ENCODE results near the gene SYCP2.
"Not testable (repeated sequence)": the region's sequence is repeated elsewhere in the genome, so short reads cannot be mapped to it uniquely, and the experiment has no call there.

SYCP2 gene

DNA sequence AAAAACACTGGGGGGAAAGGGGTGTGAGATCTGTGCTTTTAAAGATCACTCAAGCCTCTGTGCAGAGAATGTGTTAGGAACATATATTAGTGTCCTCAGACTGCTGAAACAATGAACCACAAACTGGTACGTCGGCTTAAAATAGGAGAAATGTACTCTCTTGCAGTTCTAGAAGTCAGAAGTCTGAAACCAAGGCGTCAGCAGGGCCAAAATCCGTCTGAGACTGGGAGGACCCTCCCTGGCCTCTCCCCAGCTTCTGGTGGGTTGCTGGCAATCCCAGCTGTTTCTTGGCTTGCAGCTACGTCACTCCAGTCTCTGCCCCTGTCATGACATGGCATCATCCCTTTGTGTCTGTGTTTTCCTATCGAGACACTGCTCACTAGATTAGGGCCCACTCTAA, 28.7 kb upstream of the SYCP2 start:
- DNase-seq (ENCODE audit: insufficient read length, low spot score) (no peak), FAIRE-seq (no peak)
- TF ChIP-seq, protein P1, sequence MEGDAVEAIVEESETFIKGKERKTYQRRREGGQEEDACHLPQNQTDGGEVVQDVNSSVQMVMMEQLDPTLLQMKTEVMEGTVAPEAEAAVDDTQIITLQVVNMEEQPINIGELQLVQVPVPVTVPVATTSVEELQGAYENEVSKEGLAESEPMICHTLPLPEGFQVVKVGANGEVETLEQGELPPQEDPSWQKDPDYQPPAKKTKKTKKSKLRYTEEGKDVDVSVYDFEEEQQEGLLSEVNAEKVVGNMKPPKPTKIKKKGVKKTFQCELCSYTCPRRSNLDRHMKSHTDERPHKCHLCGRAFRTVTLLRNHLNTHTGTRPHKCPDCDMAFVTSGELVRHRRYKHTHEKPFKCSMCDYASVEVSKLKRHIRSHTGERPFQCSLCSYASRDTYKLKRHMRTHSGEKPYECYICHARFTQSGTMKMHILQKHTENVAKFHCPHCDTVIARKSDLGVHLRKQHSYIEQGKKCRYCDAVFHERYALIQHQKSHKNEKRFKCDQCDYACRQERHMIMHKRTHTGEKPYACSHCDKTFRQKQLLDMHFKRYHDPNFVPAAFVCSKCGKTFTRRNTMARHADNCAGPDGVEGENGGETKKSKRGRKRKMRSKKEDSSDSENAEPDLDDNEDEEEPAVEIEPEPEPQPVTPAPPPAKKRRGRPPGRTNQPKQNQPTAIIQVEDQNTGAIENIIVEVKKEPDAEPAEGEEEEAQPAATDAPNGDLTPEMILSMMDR (IDR thresholded peaks at IDR 0.05; ENCODE audit: insufficient read depth, missing control alignments) = no peak

DNA sequence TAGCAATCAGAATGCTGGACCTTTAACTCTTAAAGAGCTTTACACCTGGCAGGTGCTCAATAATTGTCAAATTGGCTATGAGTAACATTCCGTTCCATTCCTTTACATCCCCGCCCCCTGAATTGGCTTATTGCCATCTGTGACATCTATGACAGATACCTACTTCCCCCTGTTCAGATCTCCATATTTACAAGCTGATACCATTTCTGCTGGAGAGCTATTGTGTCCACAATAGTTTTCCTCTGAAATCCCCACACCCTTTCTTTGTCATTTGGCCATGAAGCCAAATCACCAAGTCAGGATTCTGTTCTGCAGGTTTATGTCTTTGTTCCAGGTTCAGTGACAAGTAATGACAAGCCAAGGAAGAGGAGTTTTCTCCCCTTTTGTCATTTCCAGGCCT, 28.0 kb upstream of the SYCP2 start:
- DNase-seq (ENCODE audit: insufficient read length, low spot score) (no peak), FAIRE-seq (no peak)
- TF ChIP-seq, protein P1 (IDR thresholded peaks at IDR 0.05; ENCODE audit: insufficient read depth, missing control alignments) = no peak

DNA sequence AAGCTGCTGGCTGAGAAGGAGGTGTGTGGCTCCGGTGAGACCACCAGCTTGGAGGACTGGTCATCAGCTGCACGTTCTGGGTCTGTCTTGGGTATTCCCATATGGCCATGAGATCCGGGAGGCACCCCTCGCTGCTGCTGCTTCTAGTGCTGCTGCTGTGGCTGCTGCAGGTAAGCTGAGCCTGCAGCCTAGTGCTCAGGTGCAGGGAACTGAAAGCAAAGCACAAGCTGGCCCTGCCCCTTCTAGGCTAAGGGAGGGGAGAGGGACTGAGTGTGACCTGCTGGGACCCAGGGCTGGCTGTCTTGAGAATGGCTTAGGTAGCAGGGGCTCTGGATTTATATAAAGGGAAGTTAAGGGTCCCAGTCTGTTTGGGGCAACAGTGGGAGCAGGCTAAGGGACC, 25.2 kb upstream of the SYCP2 start:
- no peak for DNase-seq (ENCODE audit: insufficient read length, low spot score)

DNA sequence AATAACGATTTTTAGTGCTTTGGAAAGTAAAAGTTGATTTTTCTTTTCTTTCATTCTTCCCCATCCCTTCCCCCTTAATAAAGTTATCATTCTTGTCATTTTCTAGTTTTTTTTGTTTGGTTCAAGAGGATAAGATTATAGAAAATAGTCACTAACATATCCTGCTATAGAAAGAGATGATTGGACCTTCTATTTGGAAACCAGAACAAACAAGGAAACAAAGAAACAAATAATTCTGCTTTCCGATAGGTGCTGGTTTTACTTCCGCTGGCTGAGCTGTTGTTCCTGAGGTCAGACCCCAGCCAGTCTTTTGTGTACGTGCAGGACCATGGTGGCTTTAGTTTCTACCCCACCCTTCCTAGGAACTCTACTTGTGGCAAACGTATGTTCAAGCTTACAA, 24.7 kb upstream of the SYCP2 start, which contains the start of gene CDH26:
CDH26 (plus strand) TSS at position 301 of the 400 bp plus-strand sequence. CDS start 304 bp downstream, outside the sequence.
- TF ChIP-seq, protein P1 (IDR thresholded peaks at IDR 0.05; ENCODE audit: insufficient read depth, missing control alignments) = no peak
- FAIRE-seq (no peak), DNase-seq (ENCODE audit: insufficient read length, low spot score) (no peak)

More for the DNA sequence above, 25.2 kb upstream of the SYCP2 start:
- TF ChIP-seq, protein P1 (IDR thresholded peaks at IDR 0.05; ENCODE audit: insufficient read depth, missing control alignments) = no peak
- no peak for FAIRE-seq

DNA sequence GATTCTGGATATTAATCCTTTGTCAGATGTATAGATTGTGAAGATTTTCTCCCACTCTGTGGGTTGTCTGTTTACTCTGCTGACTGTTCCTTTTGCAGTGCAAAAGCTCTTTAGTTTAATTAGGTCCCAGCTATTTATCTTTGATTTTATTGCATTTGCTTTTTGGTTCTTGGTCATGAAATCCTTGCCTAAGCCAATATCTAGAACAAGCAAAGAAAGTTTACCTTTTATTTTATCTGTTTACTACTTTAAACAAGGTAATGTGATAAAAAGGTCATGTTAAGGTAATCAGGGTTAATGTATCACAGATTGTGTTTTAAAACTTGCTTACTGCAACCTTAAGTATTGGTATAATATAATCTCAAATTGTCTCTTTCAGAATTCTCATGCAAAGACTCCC, 24.1 kb upstream of the SYCP2 start:
- not testable (repeated sequence) for FAIRE-seq; DNase-seq (ENCODE audit: insufficient read length, low spot score)

DNA sequence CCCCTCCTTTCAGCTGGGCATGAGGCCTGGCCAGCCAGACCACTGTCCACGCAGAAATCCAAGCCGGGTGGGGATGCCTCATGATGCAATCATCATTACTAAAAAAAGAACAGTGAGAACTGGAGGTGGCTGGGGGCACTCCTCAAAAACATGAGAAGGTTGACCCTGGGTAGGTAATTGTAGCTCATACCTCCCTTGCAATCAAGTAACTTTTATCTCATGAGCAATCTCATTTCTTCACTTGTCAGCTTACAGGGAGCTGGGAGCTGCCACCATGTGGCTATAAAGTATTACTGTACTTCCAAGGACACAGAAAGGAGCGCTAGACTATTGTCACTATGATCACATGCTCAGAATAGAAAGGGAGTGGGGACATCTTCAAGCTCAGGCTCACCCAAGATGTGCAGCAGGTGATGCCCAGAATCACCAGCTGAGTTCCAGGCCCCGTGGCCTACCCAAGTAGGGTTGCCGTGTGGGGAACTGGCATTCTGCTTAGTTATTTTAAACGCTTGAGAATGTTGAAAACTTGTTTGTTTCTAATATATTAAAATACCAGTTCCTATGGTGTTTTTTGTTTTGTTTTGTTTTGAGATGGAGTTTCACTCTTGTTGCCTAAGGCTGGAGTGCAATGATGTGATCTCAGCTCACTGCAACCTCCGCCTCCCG, 21.8 kb upstream of the SYCP2 start:
- FAIRE-seq (no peak), DNase-seq (ENCODE audit: insufficient read length, low spot score) (no peak)
- TF ChIP-seq, protein P1 (IDR thresholded peaks at IDR 0.05; ENCODE audit: insufficient read depth, missing control alignments) = peak; percentile 32

DNA sequence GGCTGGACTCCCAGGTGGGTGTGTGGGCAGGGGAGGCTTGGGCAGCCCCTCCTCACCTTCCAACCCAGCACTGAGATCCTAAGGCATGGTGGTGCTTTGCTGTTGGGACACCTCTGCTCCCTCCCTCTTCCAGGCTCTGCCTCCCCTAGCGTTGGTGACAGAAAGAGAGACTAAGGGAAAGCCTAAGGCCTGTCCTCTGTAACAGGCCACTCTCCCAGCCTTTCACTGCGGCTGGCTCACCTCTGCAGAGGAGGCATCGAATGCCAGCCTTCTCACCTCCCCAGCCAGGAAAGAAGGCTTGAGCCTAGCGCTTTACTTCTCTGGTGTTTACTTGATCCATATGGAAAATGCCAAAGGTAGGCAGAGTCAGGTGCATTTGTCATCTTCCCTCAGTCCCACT, 21.3 kb upstream of the SYCP2 start:
- FAIRE-seq = no peak
- no peak for DNase-seq (ENCODE audit: insufficient read length, low spot score)
- TF ChIP-seq, protein P1 (IDR thresholded peaks at IDR 0.05; ENCODE audit: insufficient read depth, missing control alignments) = no peak

Data from D721Med (cell line).